ENCODE measurements around the gene IGSF9B.

- TF ChIP-seq POLR2A (IDR thresholded peaks at IDR 0.05; ENCODE audit: low read depth) = no peak
- TF ChIP-seq CTCF (IDR thresholded peaks at IDR 0.05) = no peak
- no peak for TF ChIP-seq POLR2AphosphoS5 (IDR thresholded peaks at IDR 0.05)
These were observed 84.6 kb downstream of the IGSF9B start for GRCh38 chr11:133872160-133872559.
